Activated T-cell treated with anti-CD3 and anti-CD28 coated beads for 4 hours (primary cell): Measurements from ENCODE around the gene MACROD2.
"Not testable (repeated sequence)": the region's sequence is repeated elsewhere in the genome, so short reads cannot be mapped to it uniquely, and the experiment has no call there.

Source experiments
- DNase-seq: peaks from one replicate; pipeline ENCODE4 v3.0.0-alpha.2; 2020

The MACROD2 gene

GRCh38 chr20:15976047-15976736 lies 1980.9 kb downstream of the MACROD2 start:
- no peak for DNase-seq

- DNase-seq = no peak
Observed at GRCh38 chr20:15977026-15977425, 1981.7 kb downstream of the MACROD2 start.

GRCh38 chr20:15977758-15978157 lies 1982.4 kb downstream of the MACROD2 start:
- no peak for DNase-seq

- not testable (repeated sequence) for DNase-seq
Observed at GRCh38 chr20:15985494-15986368, 1990.4 kb downstream of the MACROD2 start.

GRCh38 chr20:15986690-15987089 lies 1991.4 kb downstream of the MACROD2 start:
- DNase-seq = no peak

GRCh38 chr20:15991279-15991678 lies 1996.0 kb downstream of the MACROD2 start:
- no peak for DNase-seq

GRCh38 chr20:15992564-15992963 lies 1997.2 kb downstream of the MACROD2 start:
- no peak for DNase-seq

GRCh38 chr20:16000112-16000511 lies 2004.8 kb downstream of the MACROD2 start:
- no peak for DNase-seq

GRCh38 chr20:16001286-16001685 lies 2006.0 kb downstream of the MACROD2 start:
- DNase-seq = no peak

GRCh38 chr20:16003310-16003709 lies 2008.0 kb downstream of the MACROD2 start:
- DNase-seq = no peak

- no peak for DNase-seq
Observed at GRCh38 chr20:16004108-16004854, 2009.0 kb downstream of the MACROD2 start.

- DNase-seq = no peak
Observed at GRCh38 chr20:16005021-16005914, 2010.0 kb downstream of the MACROD2 start.

- DNase-seq = no peak
Observed at GRCh38 chr20:16005915-16006493, 2010.7 kb downstream of the MACROD2 start.

GRCh38 chr20:16007164-16007563 lies 2011.8 kb downstream of the MACROD2 start:
- no peak for DNase-seq

GRCh38 chr20:16007962-16008361 lies 2012.6 kb downstream of the MACROD2 start:
- DNase-seq = no peak

- DNase-seq = no peak
Observed at GRCh38 chr20:16011056-16011455, 2015.7 kb downstream of the MACROD2 start.

GRCh38 chr20:16011519-16011918 lies 2016.2 kb downstream of the MACROD2 start:
- DNase-seq = no peak

- not testable (repeated sequence) for DNase-seq
Observed at GRCh38 chr20:16012934-16013333, 2017.6 kb downstream of the MACROD2 start.

- DNase-seq = no peak
Observed at GRCh38 chr20:16013631-16014030, 2018.3 kb downstream of the MACROD2 start.

GRCh38 chr20:16014436-16014835 lies 2019.1 kb downstream of the MACROD2 start:
- no peak for DNase-seq

GRCh38 chr20:16017656-16018055 lies 2022.3 kb downstream of the MACROD2 start:
- no peak for DNase-seq

- DNase-seq = no peak
Observed at GRCh38 chr20:16018881-16019280, 2023.6 kb downstream of the MACROD2 start.
